ENCODE results near the gene ERFL. TPM values are rescaled to one million over a fixed set of nuclear protein-coding genes. Genes with fewer than 3 reads are reported as not detected.

ERFL gene
- under 1 TPM in 1 of 4 donors, not detected in 3; 0.22 TPM for total RNA-seq

DNA sequence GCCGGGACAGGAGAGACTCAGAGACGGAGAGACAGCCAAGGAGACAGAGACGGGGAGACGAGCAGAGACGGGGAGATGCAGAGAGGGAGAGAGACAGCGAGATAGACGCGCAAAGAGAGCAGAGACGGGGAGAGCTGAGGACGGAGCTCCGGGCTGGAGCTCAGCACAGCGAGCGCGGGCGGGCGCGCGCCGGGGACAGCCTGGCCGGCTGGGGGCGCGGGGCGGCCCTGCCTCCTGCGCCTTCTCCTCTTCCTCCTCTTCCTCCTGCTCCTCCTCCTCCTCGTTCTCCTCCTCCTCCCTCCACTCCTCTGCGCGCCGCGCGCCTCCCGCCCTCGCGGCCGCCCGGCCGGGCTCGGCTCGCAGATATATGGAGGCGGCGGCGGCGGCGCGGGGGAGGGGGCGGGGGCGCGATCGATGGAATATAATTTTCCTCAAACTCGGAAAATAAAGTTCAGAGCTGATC is at the start of gene ERFL:
ERFL (minus strand) TSS at position 229 of the 463 bp plus-strand sequence. CDS start 15,530 bp downstream, outside the sequence.
- TF ChIP-seq, protein P1, sequence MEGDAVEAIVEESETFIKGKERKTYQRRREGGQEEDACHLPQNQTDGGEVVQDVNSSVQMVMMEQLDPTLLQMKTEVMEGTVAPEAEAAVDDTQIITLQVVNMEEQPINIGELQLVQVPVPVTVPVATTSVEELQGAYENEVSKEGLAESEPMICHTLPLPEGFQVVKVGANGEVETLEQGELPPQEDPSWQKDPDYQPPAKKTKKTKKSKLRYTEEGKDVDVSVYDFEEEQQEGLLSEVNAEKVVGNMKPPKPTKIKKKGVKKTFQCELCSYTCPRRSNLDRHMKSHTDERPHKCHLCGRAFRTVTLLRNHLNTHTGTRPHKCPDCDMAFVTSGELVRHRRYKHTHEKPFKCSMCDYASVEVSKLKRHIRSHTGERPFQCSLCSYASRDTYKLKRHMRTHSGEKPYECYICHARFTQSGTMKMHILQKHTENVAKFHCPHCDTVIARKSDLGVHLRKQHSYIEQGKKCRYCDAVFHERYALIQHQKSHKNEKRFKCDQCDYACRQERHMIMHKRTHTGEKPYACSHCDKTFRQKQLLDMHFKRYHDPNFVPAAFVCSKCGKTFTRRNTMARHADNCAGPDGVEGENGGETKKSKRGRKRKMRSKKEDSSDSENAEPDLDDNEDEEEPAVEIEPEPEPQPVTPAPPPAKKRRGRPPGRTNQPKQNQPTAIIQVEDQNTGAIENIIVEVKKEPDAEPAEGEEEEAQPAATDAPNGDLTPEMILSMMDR (IDR thresholded peaks at IDR 0.05; ENCODE audit: low read depth) = no peak

DNA sequence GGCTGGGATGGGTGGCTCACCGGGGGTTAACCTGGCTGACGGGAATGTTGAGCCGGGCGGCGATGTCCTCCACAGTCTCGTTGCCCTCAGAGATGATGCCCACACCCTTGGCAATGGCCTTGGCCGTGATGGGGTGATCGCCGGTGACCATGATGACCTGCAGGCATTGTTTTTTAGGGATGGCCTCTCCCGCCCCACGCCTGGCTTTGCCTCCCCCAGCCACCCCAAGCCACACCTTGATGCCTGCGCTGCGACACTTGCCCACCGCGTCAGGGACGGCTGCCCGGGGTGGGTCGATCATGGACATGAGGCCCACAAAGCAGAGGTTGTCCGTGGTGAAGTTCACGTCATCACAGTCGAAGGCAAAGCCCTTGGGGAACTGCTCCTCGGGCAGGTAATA is 49.7 kb upstream of the ERFL start:
- TF ChIP-seq, protein P1 (IDR thresholded peaks at IDR 0.05; ENCODE audit: low read depth) = no peak

DNA sequence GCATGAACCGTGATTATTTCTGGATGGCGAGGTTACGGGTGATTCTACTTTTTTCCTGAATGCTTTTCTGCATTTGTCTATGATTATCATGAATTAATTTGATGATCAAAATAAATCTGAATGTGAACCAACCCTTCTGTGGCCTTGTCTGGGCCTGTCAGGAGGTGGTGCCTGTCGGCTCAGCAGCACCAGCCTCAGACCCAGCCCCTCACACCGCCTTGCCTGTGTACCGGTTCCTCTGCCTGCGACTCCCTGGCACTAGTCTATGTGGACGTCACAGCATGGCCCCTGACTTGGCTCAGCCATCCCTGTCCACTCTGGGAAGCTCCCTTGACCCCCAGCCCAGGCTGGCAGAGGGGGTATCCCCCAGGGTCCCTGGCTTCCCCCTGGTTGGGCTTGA is 46.4 kb upstream of the ERFL start:
- TF ChIP-seq, protein P1 (IDR thresholded peaks at IDR 0.05; ENCODE audit: low read depth) = no peak

DNA sequence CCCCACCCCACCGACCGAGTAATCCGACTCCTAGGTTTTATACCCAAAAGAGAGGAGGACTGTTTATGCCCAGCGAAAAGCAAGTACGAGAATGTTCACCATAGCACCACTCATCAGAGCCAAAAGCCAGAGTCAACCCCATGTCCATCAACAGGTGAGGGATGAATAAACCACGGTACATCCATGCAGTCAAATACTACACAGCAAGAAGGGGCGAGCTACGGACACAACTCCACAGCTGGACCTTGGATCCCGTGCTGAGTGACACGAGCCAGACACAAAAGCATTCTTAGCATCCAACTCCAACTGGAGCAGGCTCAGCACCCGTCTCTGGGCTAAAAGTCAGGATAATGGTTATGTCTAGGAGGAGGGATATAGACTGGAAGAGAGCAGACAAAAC is 43.1 kb upstream of the ERFL start:
- TF ChIP-seq, protein P1 (IDR thresholded peaks at IDR 0.05; ENCODE audit: low read depth) = no peak

DNA sequence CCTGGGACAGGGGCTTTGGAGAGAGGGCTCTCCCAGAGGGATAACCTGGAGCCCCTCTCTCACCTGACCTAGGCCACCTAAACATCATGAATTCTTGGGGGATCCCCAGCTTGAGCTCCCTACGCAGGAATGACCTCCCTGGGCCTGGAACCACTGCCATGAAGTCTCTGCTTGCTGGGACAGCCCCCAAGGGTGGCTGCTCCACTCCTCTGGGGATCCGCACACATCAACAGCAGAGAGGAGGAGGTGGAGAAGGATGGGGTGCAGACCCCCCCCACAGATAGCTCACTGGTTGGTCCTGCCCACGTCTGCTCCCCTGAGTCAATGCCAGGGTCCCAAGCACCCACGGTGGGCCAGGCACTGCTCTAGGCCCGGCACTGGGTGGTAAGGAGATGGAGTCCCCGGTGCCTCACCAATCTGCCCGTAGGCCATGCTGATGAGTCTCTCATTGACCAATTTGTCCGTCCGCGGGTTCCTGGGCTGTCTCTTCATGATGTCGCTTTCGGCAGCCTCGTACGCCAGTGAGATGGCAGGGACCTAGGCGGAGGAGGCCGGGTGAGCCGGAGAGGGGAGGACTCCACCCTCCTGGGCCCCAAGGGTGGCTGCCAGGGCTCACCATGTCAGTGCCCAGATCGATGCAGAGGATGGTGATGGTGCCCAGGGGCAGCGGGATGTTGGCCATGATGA is 41.7 kb upstream of the ERFL start:
- TF ChIP-seq, protein P1 (IDR thresholded peaks at IDR 0.05; ENCODE audit: low read depth) = no peak

DNA sequence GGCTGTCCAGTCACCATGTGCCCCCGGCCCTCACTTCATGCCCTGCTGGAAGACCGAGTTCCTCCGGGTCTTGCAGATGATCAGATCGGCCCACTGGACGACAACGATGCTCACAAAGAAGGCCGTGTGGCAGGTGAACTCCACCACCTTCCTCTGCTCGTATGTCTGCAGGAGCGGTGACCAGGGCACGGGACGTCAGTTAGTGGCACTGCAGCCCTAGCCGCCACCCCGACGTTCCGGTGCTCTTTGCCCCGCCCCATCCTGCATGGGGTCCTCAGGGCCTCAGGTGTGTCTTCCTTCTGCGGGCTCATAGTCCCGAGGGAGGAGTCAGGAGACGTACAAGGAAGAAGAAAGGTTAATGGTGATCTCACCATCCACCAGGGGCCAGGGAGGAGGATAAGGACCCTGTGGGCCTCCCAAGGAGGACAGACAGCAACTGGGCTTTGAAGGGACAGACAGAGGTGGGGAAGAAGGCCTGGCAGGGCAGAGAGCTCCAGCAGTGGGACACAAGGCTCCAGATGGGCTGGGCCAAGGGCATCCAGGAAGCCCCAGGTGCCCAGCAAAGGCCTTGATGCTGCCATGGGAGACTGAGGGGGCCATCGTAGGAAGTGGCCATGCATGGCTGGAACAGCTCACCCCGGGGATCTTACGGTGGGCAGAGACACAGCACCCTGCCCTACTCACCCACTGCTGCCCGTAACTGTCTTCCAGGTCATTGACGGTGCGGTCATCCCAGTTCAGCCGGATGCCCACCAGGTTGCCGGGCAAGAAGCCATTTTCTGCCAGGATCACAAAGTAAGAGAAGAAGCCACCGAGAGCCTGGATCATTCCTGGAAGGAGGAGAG is 40.7 kb upstream of the ERFL start:
- TF ChIP-seq, protein P1 (IDR thresholded peaks at IDR 0.05; ENCODE audit: low read depth) = no peak

Measured in subcutaneous adipose tissue (tissue), 4 donors.